Neural progenitor cell (in vitro differentiated cells): ENCODE results near the gene GMNN. TPM values are rescaled to one million over a fixed set of nuclear protein-coding genes. Genes with fewer than 3 reads are reported as not detected.

Experiments
- DNase-seq: peaks from one replicate; pipeline ENCODE4 v3.0.0-alpha.2; 2016; ENCODE audit warnings: low spot score
- H2AFZ ChIP-seq: fragments of 200-600 bp; sonication (generic); replicated peaks from 2 replicates; pipeline ENCODE4 v1.6.1; 2016; ENCODE audit warnings: antibody characterized with exemption
- H3F3A ChIP-seq: fragments of 200-600 bp; sonication (generic); 2 replicates; pipeline ENCODE4 v1.6.1; 2016; ENCODE audit warnings: antibody characterized with exemption, low read depth
- H3K27ac ChIP-seq: fragments of 200-600 bp; sonication (generic); 2 replicates; pipeline ENCODE4 v1.5.1; 2016; ENCODE audit warnings: mild to moderate bottlenecking
- H3K27me3 ChIP-seq: fragments of 200-600 bp; sonication (generic); 2 replicates; pipeline ENCODE4 v1.6.1; 2016; ENCODE audit warnings: mild to moderate bottlenecking, moderate library complexity
- H3K36me3 ChIP-seq: fragments of 200-600 bp; sonication (generic); 2 replicates; pipeline ENCODE4 v1.5.1; 2016
- H3K4me1 ChIP-seq: fragments of 200-600 bp; sonication (generic); 2 replicates; pipeline ENCODE4 v1.6.1; 2016; ENCODE audit warnings: mixed run types
- H3K4me2 ChIP-seq: fragments of 200-600 bp; sonication (generic); 2 replicates; pipeline ENCODE4 v1.6.1; 2016
- H3K4me3 ChIP-seq: fragments of 200-600 bp; sonication (generic); 2 replicates; pipeline ENCODE4 v1.5.1; 2016
- H3K79me2 ChIP-seq: fragments of 200-600 bp; sonication (generic); 2 replicates; pipeline ENCODE4 v1.6.1; 2016; ENCODE audit warnings: low read depth
- H3K9ac ChIP-seq: fragments of 200-600 bp; sonication (generic); 2 replicates; pipeline ENCODE4 v1.6.1; 2016
- H3K9me3 ChIP-seq: fragments of 200-600 bp; sonication (generic); 2 replicates; pipeline ENCODE4 v1.5.1; 2016; ENCODE audit warnings: low read depth
- H4K20me1 ChIP-seq: fragments of 200-600 bp; sonication (generic); 2 replicates; pipeline ENCODE4 v1.6.1; 2016; ENCODE audit warnings: low read depth
- H3K27ac Mint-ChIP-seq: 3 replicates; pipeline ENCODE4 v1.8.0; 2021; ENCODE audit warnings: mixed read lengths
- H3K27me3 Mint-ChIP-seq: 2 replicates; pipeline ENCODE4 v1.8.0; 2022; ENCODE audit warnings: low read depth, mild to moderate bottlenecking, inconsistent platforms, moderate library complexity, mixed read lengths; ENCODE audit not compliant: insufficient read depth
- H3K36me3 Mint-ChIP-seq: 3 replicates; pipeline ENCODE4 v1.8.0; 2021; ENCODE audit warnings: mixed read lengths
- H3K4me1 Mint-ChIP-seq: 3 replicates; pipeline ENCODE4 v1.8.0; 2021; ENCODE audit warnings: mixed read lengths
- H3K4me3 Mint-ChIP-seq: 3 replicates; pipeline ENCODE4 v1.8.0; 2021; ENCODE audit warnings: mild to moderate bottlenecking, moderate library complexity, mixed read lengths
- H3K9me3 Mint-ChIP-seq: 3 replicates; pipeline ENCODE4 v1.8.0; 2020; ENCODE audit warnings: mixed read lengths
- EZH2 ChIP-seq: fragments of 200-600 bp; sonication (generic); IDR thresholded peaks from 2 replicates; pipeline ENCODE4 v1.6.1; 2017; ENCODE audit warnings: antibody characterized with exemption, mild to moderate bottlenecking, moderate library complexity
- EZH2phosphoT487 ChIP-seq: fragments of 200-600 bp; sonication (generic); IDR thresholded peaks from 2 replicates; pipeline ENCODE4 v1.6.1; 2017; ENCODE audit warnings: antibody characterized with exemption
- total RNA-seq: library from RNA; depleted of rRNA; stranded (reverse); fragments of >200 nt; gene quantifications from 2 replicates; pipeline ENCODE4 v1.2.3, GENCODE V29; 2015; ENCODE audit warnings: low replicate concordance
- TF ChIP-seq, protein P1 (sequence below): fragments of 200-600 bp; sonication (generic); IDR thresholded peaks from 2 replicates; pipeline ENCODE4 v1.5.1; 2017; ENCODE audit warnings: antibody characterized with exemption, mild to moderate bottlenecking

GMNN gene
- total RNA-seq, 1 donor from 2014 or later = 98.5 TPM

DNA sequence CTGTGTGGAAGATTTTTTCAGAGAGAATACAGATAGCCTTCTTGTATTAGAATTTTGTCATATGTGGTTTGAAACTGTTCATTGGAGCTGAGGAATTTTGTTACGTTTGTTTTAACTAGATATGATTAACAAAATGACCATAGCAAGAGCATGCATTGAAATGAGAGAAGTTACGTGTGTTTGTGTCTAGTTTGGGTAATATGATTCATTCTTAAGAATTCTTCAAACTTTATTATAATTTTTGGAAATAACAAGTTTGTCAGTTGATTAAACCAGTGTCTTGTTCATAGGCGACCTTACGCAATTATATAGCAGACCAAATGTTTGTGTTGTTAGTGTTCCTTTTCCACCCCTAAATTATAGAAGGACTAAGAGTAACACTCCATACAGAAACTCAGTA is 5.5 kb downstream of the GMNN start:
- Mint-ChIP-seq H3K27ac (no peak overlapping the region), H3K4me1 (peaks cover 29% of the 10 kb centered on the region), H3K4me3 (no peak overlapping the region), H3K9me3 (no peaks in the 10 kb centered on the region), H3K27me3 (peaks cover 2% of the 10 kb centered on the region), H3K36me3 (peaks cover 26% of the 10 kb centered on the region)
- Histone ChIP-seq H3K4me3 (no peak overlapping the region), H3K9ac (no peak overlapping the region), H3K27ac (no peak overlapping the region), H3F3A (no peaks in the 10 kb centered on the region), H3K4me2 (no peak overlapping the region), H3K4me1 (peaks cover 19% of the 10 kb centered on the region), H3K36me3 (peaks cover 26% of the 10 kb centered on the region), H3K79me2 (peaks cover 74% of the 10 kb centered on the region), H4K20me1 (peaks cover 45% of the 10 kb centered on the region), H3K27me3 (no peaks in the 10 kb centered on the region), H3K9me3 (no peaks in the 10 kb centered on the region), H2AFZ (no peak overlapping the region)
- DNase-seq = no peak
- TF ChIP-seq EZH2phosphoT487 = no peak
- TF ChIP-seq, protein P1, sequence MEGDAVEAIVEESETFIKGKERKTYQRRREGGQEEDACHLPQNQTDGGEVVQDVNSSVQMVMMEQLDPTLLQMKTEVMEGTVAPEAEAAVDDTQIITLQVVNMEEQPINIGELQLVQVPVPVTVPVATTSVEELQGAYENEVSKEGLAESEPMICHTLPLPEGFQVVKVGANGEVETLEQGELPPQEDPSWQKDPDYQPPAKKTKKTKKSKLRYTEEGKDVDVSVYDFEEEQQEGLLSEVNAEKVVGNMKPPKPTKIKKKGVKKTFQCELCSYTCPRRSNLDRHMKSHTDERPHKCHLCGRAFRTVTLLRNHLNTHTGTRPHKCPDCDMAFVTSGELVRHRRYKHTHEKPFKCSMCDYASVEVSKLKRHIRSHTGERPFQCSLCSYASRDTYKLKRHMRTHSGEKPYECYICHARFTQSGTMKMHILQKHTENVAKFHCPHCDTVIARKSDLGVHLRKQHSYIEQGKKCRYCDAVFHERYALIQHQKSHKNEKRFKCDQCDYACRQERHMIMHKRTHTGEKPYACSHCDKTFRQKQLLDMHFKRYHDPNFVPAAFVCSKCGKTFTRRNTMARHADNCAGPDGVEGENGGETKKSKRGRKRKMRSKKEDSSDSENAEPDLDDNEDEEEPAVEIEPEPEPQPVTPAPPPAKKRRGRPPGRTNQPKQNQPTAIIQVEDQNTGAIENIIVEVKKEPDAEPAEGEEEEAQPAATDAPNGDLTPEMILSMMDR = no peak
- TF ChIP-seq EZH2 = no peak

DNA sequence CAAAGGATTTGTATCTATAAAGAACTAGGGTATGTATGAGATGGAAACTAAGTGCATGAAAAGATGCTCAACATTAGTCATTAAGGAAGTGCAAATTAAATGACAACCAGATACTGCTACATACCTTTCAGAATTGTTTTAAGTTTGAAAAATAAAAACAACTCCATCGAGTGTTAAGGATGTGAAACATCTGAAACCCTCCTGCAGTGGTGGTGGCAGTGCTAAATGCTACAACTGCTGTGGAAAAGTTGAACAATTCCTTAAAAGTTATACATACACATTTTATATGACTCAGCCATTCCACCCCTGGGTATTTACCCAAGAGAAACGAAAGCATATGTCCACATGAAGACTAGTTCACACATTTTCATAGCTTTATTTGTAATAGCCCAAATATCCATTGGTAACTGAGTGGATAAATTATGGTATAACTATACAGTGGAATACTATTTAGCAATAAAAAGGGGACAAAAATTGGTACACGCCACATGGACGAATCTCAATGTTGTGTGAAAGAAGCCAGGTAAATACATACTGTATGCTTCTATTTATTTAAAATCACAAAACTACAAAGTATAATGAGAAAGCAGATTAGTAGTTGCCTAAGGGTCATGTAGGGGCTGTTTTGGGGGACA is 13.4 kb downstream of the GMNN start:
- TF ChIP-seq, protein P1 = no peak
- TF ChIP-seq EZH2 (no peak), EZH2phosphoT487 (no peak)
- no peaks in the 10 kb centered on the region for H3K4me1 ChIP-seq
- no peaks in the 10 kb centered on the region for H4K20me1 ChIP-seq
- H3K9ac ChIP-seq = no peak overlapping the region
- Mint-ChIP-seq H3K9me3 (no peaks in the 10 kb centered on the region), H3K4me3 (no peak overlapping the region), H3K27me3 (no peaks in the 10 kb centered on the region), H3K36me3 (peaks cover 28% of the 10 kb centered on the region), H3K4me1 (no peaks in the 10 kb centered on the region), H3K27ac (no peak overlapping the region)
- no peak for DNase-seq
- H3K27ac ChIP-seq = no peak overlapping the region
- H3K9me3 ChIP-seq = no peaks in the 10 kb centered on the region
- peaks cover 35% of the 10 kb centered on the region for H3K36me3 ChIP-seq
- H3K4me3 ChIP-seq = no peak overlapping the region
- H3K79me2 ChIP-seq = peaks cover 6% of the 10 kb centered on the region
- no peak overlapping the region for H2AFZ ChIP-seq
- H3K27me3 ChIP-seq = no peaks in the 10 kb centered on the region
- peaks cover 11% of the 10 kb centered on the region for H3F3A ChIP-seq
- H3K4me2 ChIP-seq = no peak overlapping the region

DNA sequence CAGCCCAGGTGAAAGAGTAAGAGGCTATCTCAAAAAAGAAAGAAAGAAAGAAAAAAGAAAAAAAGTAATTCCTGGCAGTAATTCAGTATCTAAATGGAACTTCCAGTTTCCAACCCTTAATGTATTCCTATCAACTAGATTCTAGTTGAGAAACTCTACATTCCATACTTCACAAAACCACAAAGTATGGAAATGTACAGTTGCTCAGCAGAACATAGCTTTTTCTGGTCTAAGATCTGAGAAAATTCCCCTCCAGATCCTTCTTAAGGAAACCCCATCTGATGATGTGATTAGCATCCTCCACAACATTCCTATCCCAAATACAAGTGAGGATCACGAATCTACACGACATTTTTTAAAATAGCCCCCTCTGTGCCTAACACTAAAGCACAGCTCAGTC is 20.4 kb downstream of the GMNN start:
- no peak overlapping the region for H3K4me3 Mint-ChIP-seq
- no peaks in the 10 kb centered on the region for H3K36me3 Mint-ChIP-seq
- peaks cover 14% of the 10 kb centered on the region for H3K4me1 Mint-ChIP-seq
- no peak overlapping the region for H3K27ac Mint-ChIP-seq
- Histone ChIP-seq H3K27me3 (no peaks in the 10 kb centered on the region), H3K4me3 (no peak overlapping the region), H4K20me1 (no peaks in the 10 kb centered on the region), H3K4me1 (peaks cover 6% of the 10 kb centered on the region), H2AFZ (no peak overlapping the region), H3K27ac (no peak overlapping the region), H3K79me2 (no peaks in the 10 kb centered on the region), H3K4me2 (no peak overlapping the region), H3K9me3 (no peaks in the 10 kb centered on the region), H3K9ac (no peak overlapping the region), H3K36me3 (no peaks in the 10 kb centered on the region), H3F3A (peaks cover 1% of the 10 kb centered on the region)
- H3K9me3 Mint-ChIP-seq = no peaks in the 10 kb centered on the region
- no peak for DNase-seq
- H3K27me3 Mint-ChIP-seq = no peaks in the 10 kb centered on the region
- no peak for TF ChIP-seq EZH2phosphoT487
- TF ChIP-seq EZH2 = no peak
- TF ChIP-seq, protein P1 = no peak
